Calu3 (cell line): Measurements from ENCODE around the gene GCH1. TPM values are rescaled to one million over a fixed set of nuclear protein-coding genes. Genes with fewer than 3 reads are reported as not detected.

Source experiments
- BruUV-seq: library from RNA; stranded (reverse); fragments of 400-500 nt; replicated peaks from 2 replicates; lab custom pipeline; 2021; lab: Mats Ljungman, UMichigan
- CTCF ChIA-PET: fragments of 300-600 bp; sonication (Branson Sonifier 250); formaldehyde crosslinking; loops from one replicate; lab custom pipeline; 2022; ENCODE audit warnings: antibody characterized with exemption; lab: Charles Lee
- DNase-seq: peaks from one replicate; pipeline ENCODE4 v3.0.0; 2022
- H3K27ac Mint-ChIP-seq: one replicate; pipeline ENCODE4 v1.8.0; 2022; ENCODE audit warnings: mixed read lengths; ENCODE audit not compliant: unreplicated experiment
- H3K27me3 Mint-ChIP-seq: one replicate; pipeline ENCODE4 v1.8.0; 2022; ENCODE audit warnings: mixed read lengths; ENCODE audit not compliant: unreplicated experiment
- H3K36me3 Mint-ChIP-seq: one replicate; pipeline ENCODE4 v1.8.0; 2022; ENCODE audit warnings: mild to moderate bottlenecking, moderate library complexity, mixed read lengths; ENCODE audit not compliant: insufficient read depth, unreplicated experiment
- H3K4me1 Mint-ChIP-seq: one replicate; pipeline ENCODE4 v1.8.0; 2022; ENCODE audit warnings: mild to moderate bottlenecking, low read depth, mixed read lengths; ENCODE audit not compliant: unreplicated experiment
- H3K4me3 Mint-ChIP-seq: one replicate; pipeline ENCODE4 v1.8.0; 2022; ENCODE audit warnings: mild to moderate bottlenecking, low read depth, moderate library complexity, mixed read lengths; ENCODE audit not compliant: unreplicated experiment
- H3K9me3 Mint-ChIP-seq: one replicate; pipeline ENCODE4 v1.8.0; 2022; ENCODE audit warnings: low read depth, mixed read lengths; ENCODE audit not compliant: unreplicated experiment
- intact Hi-C: fragments of 100-400 bp; cut with micrococcal nuclease; formaldehyde crosslinking; loops from one replicate; pipeline ENCODE4 v1.10.0; 2022; ENCODE audit not compliant: unreplicated experiment
- total RNA-seq: library from RNA; stranded (reverse); gene quantifications from 2 replicates; pipeline ENCODE4 v1.2.3, GENCODE V29; 2022
- TF ChIP-seq, protein P1 (sequence below): fragments of 200-600 bp; IDR thresholded peaks from one replicate; pipeline ENCODE4 v1.8.0; 2022; ENCODE audit warnings: antibody characterized with exemption; ENCODE audit not compliant: unreplicated experiment

Gene GCH1
- total RNA-seq, 1 experiment from 2014 or later, result 6.8 TPM

DNA sequence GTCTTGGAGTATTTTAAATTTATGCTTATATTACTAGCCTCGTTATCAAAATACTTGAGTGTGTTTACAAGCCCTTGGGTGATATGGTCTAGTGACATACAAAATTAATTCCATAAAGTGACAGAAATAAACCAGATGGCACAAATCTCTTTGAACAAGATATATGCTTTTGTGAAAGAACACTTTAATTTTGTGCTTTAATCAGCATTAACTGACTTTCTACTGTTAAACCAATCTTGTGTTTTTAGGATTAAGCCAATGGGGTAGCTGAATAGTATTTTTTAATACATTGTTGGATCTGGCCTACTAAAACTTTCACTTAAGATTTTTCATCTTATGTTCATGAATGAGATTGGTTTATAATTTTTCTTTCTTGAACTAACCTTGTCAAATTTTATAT lies 30.4 kb upstream of the GCH1 start:
- Mint-ChIP-seq H3K4me3 (no peak overlapping the region), H3K4me1 (no peaks in the 10 kb centered on the region), H3K27ac (no peak overlapping the region), H3K27me3 (no peaks in the 10 kb centered on the region), H3K9me3 (no peaks in the 10 kb centered on the region), H3K36me3 (no peaks in the 10 kb centered on the region)
- TF ChIP-seq, protein P1, sequence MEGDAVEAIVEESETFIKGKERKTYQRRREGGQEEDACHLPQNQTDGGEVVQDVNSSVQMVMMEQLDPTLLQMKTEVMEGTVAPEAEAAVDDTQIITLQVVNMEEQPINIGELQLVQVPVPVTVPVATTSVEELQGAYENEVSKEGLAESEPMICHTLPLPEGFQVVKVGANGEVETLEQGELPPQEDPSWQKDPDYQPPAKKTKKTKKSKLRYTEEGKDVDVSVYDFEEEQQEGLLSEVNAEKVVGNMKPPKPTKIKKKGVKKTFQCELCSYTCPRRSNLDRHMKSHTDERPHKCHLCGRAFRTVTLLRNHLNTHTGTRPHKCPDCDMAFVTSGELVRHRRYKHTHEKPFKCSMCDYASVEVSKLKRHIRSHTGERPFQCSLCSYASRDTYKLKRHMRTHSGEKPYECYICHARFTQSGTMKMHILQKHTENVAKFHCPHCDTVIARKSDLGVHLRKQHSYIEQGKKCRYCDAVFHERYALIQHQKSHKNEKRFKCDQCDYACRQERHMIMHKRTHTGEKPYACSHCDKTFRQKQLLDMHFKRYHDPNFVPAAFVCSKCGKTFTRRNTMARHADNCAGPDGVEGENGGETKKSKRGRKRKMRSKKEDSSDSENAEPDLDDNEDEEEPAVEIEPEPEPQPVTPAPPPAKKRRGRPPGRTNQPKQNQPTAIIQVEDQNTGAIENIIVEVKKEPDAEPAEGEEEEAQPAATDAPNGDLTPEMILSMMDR, result no peak
- CTCF ChIA-PET, result no interaction called here
- no peak for DNase-seq
- BruUV-seq, result no TSS peak
- intact Hi-C loops, result no loop called here

DNA sequence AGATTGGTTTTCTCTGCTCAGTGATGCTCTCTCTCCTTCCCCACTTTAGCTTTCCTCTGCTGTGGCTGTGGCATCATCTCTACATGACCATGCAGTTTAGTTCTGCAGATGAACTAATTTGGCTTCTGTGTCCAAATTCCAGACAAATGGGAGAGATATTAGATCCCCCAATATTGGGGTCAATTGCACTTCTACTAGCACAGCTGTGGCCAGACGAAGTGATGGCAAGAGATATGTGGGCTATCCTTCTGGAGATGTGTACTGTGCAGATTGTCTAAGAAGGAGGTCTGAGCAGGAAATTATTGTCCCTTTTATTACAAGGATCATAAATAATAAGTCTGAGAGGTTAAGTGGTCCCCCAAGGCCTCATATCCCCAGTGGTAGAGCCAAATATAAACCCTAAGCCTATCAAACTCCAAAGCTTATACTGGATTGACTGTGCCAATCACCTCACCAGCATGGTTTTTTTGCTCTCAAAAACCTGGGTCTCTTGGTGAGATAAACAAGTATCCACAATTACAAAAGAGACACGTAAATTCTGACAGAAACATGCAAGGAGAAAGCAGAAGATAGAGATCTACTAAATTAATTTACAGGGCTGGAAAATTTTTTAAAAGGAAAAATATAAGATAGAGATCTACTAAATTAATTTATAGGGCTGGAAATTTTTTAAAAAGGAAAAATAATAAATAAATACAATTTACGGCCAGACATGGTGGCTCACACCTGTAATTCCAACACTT lies 29.1 kb upstream of the GCH1 start:
- Mint-ChIP-seq H3K9me3 (no peaks in the 10 kb centered on the region), H3K36me3 (no peaks in the 10 kb centered on the region), H3K4me1 (no peaks in the 10 kb centered on the region), H3K27me3 (no peaks in the 10 kb centered on the region), H3K27ac (no peak overlapping the region), H3K4me3 (no peak overlapping the region)
- intact Hi-C loops, result no loop called here
- no TSS peak for BruUV-seq
- TF ChIP-seq, protein P1, result no peak
- no peak for DNase-seq
- CTCF ChIA-PET, result no interaction called here

DNA sequence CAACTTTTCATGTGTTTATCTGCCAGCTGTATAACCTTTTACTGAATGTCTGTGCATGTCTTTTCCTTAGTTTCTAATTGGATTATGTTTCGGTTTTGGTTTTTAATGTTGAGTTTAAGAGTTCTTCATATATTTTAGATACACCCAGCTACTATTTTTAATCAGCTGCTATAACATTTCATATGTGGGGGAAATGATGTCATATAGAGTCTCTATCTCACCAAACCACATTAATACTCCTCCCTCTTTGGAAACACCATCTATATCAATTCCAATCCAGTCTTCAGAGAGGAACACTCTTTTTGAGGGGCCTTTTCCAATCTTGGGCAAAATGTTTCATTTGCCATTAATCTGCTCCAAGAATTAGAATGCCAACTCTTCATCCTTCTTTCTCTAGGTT lies 28.5 kb upstream of the GCH1 start:
- Mint-ChIP-seq H3K4me1 (no peaks in the 10 kb centered on the region), H3K27me3 (no peaks in the 10 kb centered on the region)

DNA sequence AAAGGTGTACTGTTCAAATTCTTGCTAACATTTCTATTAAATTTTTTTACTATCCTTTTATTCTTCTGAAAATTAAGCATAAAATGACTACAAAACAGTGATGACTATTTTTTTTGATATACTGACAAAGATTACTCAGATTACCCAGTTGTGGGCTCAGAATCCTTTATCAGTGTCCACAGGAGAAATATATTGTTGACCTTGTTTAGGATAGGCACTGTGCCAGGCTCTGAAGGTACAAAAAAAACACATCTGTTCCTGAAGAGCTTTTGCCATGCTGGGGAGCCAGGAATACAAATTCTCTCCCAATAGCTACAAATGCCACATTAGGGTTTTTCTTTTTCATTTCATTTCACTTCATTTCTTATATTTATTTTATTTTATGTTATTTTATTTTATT lies 26.9 kb upstream of the GCH1 start:
- no peaks in the 10 kb centered on the region for H3K27me3 Mint-ChIP-seq
- no peaks in the 10 kb centered on the region for H3K4me1 Mint-ChIP-seq
- CTCF ChIA-PET, result no interaction called here
- intact Hi-C loops, result no loop called here
- no peak overlapping the region for H3K4me3 Mint-ChIP-seq
- no TSS peak for BruUV-seq
- DNase-seq, result no peak
- TF ChIP-seq, protein P1, result no peak
- no peaks in the 10 kb centered on the region for H3K36me3 Mint-ChIP-seq
- H3K27ac Mint-ChIP-seq, result no peak overlapping the region
- H3K9me3 Mint-ChIP-seq, result no peaks in the 10 kb centered on the region

More for the DNA sequence above, 28.5 kb upstream of the GCH1 start:
- Mint-ChIP-seq H3K9me3 (no peaks in the 10 kb centered on the region), H3K27ac (no peak overlapping the region), H3K36me3 (no peaks in the 10 kb centered on the region), H3K4me3 (no peak overlapping the region)
- CTCF ChIA-PET, result no interaction called here
- DNase-seq, result no peak
- TF ChIP-seq, protein P1, result no peak
- intact Hi-C loops, result no loop called here
- BruUV-seq, result no TSS peak
